ENCODE results near the gene FAM47E. TPM values are rescaled to one million over a fixed set of nuclear protein-coding genes. Genes with fewer than 3 reads are reported as not detected.

Gene FAM47E
- total and polyA plus RNA-seq, 2 of the 8 experiments (the other 6 are each of a cell fraction or from before 2014, with no cell fraction given), result 1.3 to 1.4 TPM

DNA sequence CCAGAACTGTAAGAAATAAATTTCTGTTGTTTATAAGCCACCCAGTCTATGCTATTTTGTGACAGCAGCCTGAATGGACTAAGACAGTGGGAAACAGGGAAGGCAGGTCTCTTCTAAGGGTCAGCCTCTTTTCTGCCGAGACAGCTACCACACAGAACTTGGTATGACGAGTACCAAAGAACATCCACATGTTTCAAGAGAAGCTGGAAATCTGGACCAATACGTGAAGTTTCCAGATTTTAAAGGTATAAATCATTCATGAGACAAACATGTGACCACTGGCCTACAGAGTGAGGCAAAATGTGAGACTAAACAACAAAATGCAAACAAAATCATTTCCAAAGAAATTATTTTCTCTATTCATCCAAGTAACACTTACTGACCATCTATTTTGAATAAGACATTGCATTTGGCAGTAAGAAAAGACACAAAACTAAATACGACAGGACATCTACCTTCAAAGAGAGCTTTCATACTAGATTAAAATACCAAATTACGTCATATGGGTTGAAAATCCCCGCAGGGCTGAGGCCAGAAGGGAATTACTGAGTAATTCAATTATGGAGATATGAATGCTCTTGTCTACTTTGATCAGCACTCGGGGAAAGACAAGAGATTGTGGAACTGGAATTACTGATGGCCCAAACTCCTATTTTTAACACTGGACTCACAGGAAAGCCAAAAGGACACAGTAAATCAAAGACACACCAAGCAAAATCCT lies 45.1 kb upstream of the FAM47E start:
- no peak overlapping the region for H3K9ac ChIP-seq (replicated peaks in 1 of 4; ENCODE audit: extremely low read depth in 1 of 4, low read depth in 3 of 4, low read length in 3 of 4)
- ChIA-PET POLR2A (ENCODE audit: partially characterized antibody) (no interaction called here), CTCF (ENCODE audit: partially characterized antibody) (interaction anchor here (0.9 to 1.7 kb wide), 4 partner anchors 27 to 172 kb away, joined by 3 to 6 read pairs (median 5); no protein-coding TSS in a partner anchor)
- no peak overlapping the region for H3K4ac ChIP-seq (replicated peaks; ENCODE audit: insufficient read length, low read depth, low read length)
- no peak overlapping the region for H2AK5ac ChIP-seq (ENCODE audit: low read depth, low read length)
- WGBS, 2 experiments (ENCODE audit: extremely low coverage in 1 of 2, insufficient coverage in 1 of 2, insufficient read length in 1 of 2, insufficient replicate concordance in 2 of 2, low coverage in 1 of 2, low lambda C conversion rate in 2 of 2, missing lambda C conversion rate in 1 of 2), result 93% methylated on average over 7 of the region's 7 CpGs; no CpG with 5 or more reads in 1 of the 2 experiments
- no peak overlapping the region for H3K4me3 ChIP-seq (ENCODE audit: extremely low read depth in 1 of 4, insufficient read depth in 2 of 4, low read depth in 3 of 4, low read length in 4 of 4)
- H3K79me1 ChIP-seq (ENCODE audit: low read depth, low read length), result peaks cover 2% of the 10 kb centered on the region; the same call in 1 of the 2 replicates
- no peaks in the 10 kb centered on the region for H3K27me3 ChIP-seq (replicated peaks in 1 of 4; ENCODE audit: control insufficient read depth in 3 of 4, extremely low read depth in 1 of 4, insufficient read depth in 3 of 4, low read length in 3 of 4)
- H4K91ac ChIP-seq (replicated peaks; ENCODE audit: insufficient read length, low read length), result no peak overlapping the region
- no peaks in the 10 kb centered on the region for H3K23me2 ChIP-seq (ENCODE audit: low read depth, low read length)
- no peak overlapping the region for H3K27ac ChIP-seq (ENCODE audit: low read depth, low read length)
- H3K4me2 ChIP-seq (ENCODE audit: insufficient read depth in 1 of 2, low read depth in 2 of 2, low read length in 2 of 2), result no peak overlapping the region
- no peak overlapping the region for H2BK12ac ChIP-seq (ENCODE audit: low read depth, low read length)
- H2BK20ac ChIP-seq (ENCODE audit: low read length), result no peak overlapping the region
- H3K14ac ChIP-seq (ENCODE audit: insufficient read length), result no peak overlapping the region
- H4K5ac ChIP-seq (ENCODE audit: insufficient read length, low read depth, low read length), result no peak overlapping the region
- no peak overlapping the region for H3K56ac ChIP-seq (replicated peaks; ENCODE audit: insufficient read length, low read depth, low read length)
- H2BK120ac ChIP-seq (replicated peaks; ENCODE audit: low read depth, low read length), result no peak overlapping the region
- no peaks in the 10 kb centered on the region for H3K4me1 ChIP-seq (replicated peaks in 1 of 4; ENCODE audit: control insufficient read depth in 3 of 4, insufficient read depth in 4 of 4, low read length in 3 of 4)
- DNase-seq (ENCODE audit: low read depth in 1 of 2, low spot score in 2 of 2), result no peak
- H3K79me2 ChIP-seq (ENCODE audit: control insufficient read depth in 1 of 2, insufficient read depth in 2 of 2, low read length in 2 of 2), result peaks cover 0 to 29% of the 10 kb centered on the region in 2 experiments; a peak in 3 of 4 replicates
- no peak for FAIRE-seq
- no peaks in the 10 kb centered on the region for H3K9me3 ChIP-seq (ENCODE audit: insufficient read depth in 2 of 2, low read depth in 1 of 2, low read length in 1 of 2)
- no peak overlapping the region for H2BK5ac ChIP-seq (ENCODE audit: low read depth, low read length)
- H4K8ac ChIP-seq (ENCODE audit: extremely low read depth, insufficient read depth, low read length), result no peak overlapping the region
- no peaks in the 10 kb centered on the region for H3K36me3 ChIP-seq (ENCODE audit: control insufficient read depth in 2 of 4, insufficient read depth in 4 of 4, low read length in 3 of 4)
- no peak overlapping the region for H3K18ac ChIP-seq (ENCODE audit: extremely low read depth, low read length)
- no peak overlapping the region for H3K23ac ChIP-seq (ENCODE audit: insufficient read length)
- H2BK15ac ChIP-seq (ENCODE audit: low read length), result no peak overlapping the region
- no peak overlapping the region for H2AFZ ChIP-seq (ENCODE audit: low read length)
- H4K20me1 ChIP-seq (replicated peaks in 1 of 2; ENCODE audit: control insufficient read depth in 1 of 2, insufficient read depth in 2 of 2, low read length in 2 of 2), result no peaks in the 10 kb centered on the region
- no peak for TF ChIP-seq KDM4A (IDR thresholded peaks at IDR 0.05; ENCODE audit: low read depth, low read length, severe bottlenecking)
- TF ChIP-seq TAF1 (IDR thresholded peaks at IDR 0.05; ENCODE audit: low read depth, low read length), result no peak
- no peak for TF ChIP-seq POLR2A (IDR thresholded peaks at IDR 0.05; ENCODE audit: control extremely low read depth in 1 of 2, low read depth in 2 of 2, low read length in 2 of 2)
- TF ChIP-seq HDAC6 (IDR thresholded peaks at IDR 0.05; ENCODE audit: low read depth, low read length), result no peak
- no peak for TF ChIP-seq GTF2F1 (IDR thresholded peaks at IDR 0.05; ENCODE audit: borderline replicate concordance, low read depth, low read length)
- no peak for TF ChIP-seq POU5F1 (IDR thresholded peaks at IDR 0.05; ENCODE audit: low read depth, low read length)
- no peak for TF ChIP-seq RFX5 (IDR thresholded peaks at IDR 0.05; ENCODE audit: borderline replicate concordance, low read depth, low read length)
- TF ChIP-seq, protein P1, sequence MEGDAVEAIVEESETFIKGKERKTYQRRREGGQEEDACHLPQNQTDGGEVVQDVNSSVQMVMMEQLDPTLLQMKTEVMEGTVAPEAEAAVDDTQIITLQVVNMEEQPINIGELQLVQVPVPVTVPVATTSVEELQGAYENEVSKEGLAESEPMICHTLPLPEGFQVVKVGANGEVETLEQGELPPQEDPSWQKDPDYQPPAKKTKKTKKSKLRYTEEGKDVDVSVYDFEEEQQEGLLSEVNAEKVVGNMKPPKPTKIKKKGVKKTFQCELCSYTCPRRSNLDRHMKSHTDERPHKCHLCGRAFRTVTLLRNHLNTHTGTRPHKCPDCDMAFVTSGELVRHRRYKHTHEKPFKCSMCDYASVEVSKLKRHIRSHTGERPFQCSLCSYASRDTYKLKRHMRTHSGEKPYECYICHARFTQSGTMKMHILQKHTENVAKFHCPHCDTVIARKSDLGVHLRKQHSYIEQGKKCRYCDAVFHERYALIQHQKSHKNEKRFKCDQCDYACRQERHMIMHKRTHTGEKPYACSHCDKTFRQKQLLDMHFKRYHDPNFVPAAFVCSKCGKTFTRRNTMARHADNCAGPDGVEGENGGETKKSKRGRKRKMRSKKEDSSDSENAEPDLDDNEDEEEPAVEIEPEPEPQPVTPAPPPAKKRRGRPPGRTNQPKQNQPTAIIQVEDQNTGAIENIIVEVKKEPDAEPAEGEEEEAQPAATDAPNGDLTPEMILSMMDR (IDR thresholded peaks at IDR 0.05; ENCODE audit: control extremely low read depth in 1 of 3, insufficient read depth in 1 of 3, low read depth in 1 of 3, low read length in 3 of 3), result no peak
- no peak for TF ChIP-seq SP4 (IDR thresholded peaks at IDR 0.05; ENCODE audit: low read length)
- no peak for TF ChIP-seq PHF8 (conservative IDR thresholded peaks at IDR 0.05; ENCODE audit: low read depth, low read length)

Data from H1 (cell line).